NOMO-1 treated with DMSO at 0.1 percent for 48 hours (cell line): ENCODE measurements around the gene C19orf73.
"Not testable (repeated sequence)": the region's sequence is repeated elsewhere in the genome, so short reads cannot be mapped to it uniquely, and the experiment has no call there.

ENCODE experiments used
- DNase-seq: peaks from one replicate; lab custom pipeline; 2025; ENCODE audit not compliant: unreplicated experiment; lab: John Stamatoyannopoulos, UW

Gene C19orf73

DNA sequence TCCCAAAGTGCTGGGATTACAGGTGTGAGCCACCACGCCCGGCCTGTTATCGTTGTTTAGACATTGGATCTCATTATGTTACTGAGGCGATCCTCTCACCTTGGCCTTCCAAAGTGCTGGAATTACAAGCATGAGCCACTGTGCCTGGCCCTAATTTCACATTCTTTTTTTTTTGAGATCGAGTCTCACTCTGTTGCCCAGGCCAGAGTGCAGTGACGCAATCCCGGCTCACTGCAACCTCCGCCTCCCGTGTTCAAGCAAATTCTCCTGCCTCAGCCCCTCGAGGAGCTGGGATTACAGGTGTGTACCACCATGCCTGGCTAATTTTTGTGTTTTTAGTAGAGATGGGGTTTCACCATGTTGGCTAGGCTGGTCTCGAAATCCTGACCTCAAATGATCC, 4.3 kb upstream of the C19orf73 start:
- DNase-seq, result not testable (repeated sequence)

DNA sequence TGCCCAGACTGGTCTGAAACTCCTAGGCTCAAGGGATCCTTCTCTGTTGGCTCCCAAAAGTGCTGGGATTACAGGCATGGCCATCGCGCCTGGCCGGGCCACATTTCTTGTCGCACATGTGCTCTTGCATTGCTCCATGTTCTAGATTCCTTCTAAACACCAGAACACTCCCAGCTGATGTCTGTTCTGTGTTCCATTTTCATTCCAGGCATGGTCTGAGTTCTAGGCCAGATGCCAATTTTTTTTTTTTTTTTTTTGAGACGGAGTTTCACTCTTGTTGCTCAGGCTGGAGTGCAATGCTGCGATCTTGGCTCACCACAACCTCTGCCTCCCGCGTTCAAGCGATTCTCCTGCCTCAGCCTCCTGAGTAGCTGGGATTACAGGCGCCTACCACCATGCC, 2.9 kb upstream of the C19orf73 start:
- DNase-seq, result not testable (repeated sequence)

DNA sequence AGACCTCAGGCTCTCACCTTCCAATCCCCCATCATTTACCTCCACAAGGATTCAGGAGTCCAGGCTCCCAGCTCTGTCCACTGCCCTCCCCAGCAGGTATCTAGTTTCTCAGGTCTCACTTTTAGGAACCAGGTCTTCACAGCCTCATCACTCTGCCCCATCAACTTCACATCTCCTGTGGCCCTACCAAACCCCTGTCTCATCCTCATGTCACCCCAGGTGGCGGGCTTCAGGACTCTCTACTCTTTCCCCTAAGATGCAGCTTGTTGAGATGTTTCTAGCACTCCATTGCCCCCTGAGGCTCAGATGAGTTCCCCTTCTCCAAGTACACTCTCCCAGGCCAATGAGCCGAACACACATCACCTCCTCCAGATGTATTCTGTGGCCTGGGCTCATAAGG, 1.9 kb upstream of the C19orf73 start:
- DNase-seq, result no peak

DNA sequence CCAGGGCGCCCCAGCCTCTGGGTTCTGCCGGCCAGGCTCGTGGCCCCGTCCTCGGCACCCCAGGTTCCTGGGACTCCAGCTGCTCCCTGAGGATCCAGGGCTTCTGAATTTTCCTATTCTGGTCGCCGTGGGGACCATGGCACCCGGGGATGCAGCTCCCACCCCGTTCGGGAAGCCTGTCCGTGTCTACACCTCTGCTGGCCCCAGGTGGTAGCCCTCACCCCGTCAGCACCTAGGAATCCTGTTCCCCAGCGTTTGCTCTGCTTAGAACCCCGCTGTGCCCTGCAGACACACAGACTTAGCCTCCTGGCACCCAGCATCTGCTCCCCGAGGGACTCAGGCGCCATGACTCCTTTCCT, 1.4 kb upstream of the C19orf73 start:
- DNase-seq, result no peak

DNA sequence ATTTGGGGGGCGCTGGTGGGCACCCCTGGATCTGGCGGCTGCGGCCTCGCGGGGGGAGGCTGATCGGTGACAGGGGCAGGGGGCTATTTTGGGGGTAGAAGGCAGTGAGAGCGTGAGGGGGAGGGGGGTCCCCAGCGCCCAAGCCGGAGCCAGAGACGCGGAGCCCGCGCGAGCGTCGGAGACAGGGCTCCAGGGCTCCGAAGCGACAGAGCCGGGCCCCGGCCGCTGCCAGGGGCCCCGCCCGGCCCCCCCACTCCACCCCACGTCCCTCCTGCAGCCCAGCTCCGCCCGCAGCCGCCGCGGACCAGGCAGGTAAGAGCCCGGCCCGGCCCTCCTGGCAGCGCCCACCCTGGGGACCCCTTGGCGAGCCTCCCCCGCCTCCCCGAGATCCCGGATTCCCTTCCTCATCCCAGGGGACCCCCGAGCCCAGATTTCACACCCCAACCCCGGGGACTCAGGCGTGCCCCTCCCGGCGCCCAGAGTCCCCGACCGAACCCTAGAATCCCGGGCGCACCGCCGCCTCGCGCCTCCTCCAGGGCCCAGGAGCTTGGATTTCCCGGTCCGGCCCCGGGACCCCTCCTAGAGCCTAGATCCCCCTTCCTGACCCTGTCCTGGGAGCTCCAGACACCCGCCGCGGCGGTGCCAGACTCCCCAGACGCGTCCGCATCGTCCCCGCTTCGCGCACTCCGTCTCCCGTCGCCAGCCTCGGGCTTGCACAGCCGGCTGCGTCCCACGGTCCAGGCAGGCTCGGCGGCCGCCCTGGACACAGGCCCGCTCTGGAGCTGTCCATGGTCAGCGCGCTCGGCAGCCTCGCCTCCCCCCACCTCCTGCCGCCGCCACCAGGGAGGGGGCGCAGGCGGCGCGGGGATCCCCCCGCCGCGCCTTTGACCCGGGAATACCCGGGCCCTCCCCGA, 725 bp upstream of the C19orf73 start, which contains the start of gene PPFIA3:
PPFIA3 (plus strand) TSS at position 134 of the 914 bp plus-strand sequence. CDS start 8,330 bp downstream, outside the sequence.
- DNase-seq, result no peak

DNA sequence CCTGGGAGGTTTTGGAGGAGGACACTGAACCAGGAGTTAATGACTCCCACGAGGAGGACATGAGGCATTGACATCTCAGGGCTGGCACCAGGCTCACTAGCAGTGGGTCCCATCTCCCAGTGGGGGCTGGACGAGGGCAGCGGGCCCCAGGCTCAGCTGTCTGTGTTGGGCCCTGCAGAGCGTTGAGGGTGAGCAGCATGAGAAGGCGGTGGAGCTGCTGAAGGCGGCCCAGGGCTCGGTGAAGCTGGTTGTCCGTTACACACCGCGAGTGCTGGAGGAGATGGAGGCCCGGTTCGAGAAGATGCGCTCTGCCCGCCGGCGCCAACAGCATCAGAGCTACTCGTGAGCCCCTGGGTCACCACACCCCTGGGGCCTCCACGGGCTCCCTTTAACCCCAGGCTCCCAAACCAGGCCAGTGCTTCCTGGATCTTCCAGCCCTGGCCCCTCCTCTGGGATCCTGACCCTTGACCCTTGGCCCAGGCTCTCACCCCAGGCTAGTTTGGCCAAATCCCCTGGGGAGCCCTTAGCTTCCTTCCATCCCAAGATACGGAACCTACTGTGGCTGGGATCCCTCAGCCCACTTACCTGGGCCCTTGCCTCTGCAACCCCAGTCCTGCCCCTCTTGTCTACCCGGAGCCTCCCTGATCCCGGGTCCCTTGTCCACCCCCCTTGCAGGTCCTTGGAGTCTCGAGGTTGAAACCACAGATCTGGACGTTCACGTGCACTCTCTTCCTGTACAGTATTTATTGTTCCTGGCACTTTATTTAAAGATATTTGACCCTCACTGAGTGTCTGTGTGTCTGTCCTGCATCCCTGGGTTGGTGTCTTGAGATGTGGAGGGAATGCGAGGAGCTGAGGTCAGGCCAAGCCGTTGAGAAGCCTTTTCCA, 1.0 kb downstream of the C19orf73 start:
- DNase-seq, result no peak

DNA sequence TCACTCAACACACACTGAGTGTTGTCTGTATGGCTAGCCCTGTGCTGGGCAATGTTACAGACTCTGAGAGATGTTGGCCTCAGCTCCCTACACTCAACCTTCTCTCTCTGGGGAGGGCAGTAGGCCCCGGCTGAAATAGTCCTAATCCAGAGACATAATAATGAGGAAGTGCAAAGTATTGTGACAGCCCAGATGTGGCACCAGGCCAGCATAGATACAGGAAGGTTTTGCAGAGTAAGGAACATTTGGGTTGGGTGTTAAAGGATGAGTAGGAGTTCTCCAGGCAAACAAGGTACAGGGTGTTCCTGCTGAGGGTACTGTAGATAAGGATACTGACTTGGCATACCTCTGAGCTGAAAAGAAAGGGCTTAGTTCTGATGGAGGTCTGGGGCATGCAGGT, 2.4 kb downstream of the C19orf73 start:
- DNase-seq, result peak; percentile 63

DNA sequence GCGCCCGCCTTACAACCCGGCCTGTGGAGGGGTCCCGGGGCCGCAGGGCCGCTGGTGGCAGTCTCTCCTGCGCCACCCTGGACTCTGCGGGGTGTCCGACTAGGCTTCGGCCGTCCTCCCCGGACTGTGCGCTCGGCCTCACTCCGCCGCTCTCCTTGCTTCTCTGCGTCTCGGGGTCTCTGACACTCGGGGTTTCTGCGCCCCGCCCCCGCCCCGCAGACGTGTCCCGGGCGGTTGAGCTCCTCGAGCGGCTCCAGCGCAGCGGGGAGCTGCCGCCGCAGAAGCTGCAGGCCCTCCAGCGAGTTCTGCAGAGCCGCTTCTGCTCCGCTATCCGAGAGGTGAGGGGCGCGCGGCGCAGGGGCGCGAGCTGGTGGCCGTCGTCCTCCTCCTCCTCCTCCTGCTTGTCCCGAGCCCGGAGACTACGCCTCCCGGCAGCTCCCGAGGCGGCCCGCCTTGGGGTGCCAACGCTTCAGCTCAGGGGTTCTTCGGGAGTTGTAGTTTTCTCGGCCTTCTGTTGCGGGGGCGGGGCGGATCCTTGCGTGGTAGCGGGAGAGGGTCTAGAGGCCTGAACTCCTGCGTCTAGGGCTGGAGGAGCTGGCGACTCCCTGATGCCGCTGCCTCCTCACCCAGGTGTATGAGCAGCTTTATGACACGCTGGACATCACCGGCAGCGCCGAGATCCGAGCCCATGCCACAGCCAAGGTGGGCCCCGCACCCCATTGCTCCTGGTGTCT, 4.1 kb downstream of the C19orf73 start:
- no peak for DNase-seq

DNA sequence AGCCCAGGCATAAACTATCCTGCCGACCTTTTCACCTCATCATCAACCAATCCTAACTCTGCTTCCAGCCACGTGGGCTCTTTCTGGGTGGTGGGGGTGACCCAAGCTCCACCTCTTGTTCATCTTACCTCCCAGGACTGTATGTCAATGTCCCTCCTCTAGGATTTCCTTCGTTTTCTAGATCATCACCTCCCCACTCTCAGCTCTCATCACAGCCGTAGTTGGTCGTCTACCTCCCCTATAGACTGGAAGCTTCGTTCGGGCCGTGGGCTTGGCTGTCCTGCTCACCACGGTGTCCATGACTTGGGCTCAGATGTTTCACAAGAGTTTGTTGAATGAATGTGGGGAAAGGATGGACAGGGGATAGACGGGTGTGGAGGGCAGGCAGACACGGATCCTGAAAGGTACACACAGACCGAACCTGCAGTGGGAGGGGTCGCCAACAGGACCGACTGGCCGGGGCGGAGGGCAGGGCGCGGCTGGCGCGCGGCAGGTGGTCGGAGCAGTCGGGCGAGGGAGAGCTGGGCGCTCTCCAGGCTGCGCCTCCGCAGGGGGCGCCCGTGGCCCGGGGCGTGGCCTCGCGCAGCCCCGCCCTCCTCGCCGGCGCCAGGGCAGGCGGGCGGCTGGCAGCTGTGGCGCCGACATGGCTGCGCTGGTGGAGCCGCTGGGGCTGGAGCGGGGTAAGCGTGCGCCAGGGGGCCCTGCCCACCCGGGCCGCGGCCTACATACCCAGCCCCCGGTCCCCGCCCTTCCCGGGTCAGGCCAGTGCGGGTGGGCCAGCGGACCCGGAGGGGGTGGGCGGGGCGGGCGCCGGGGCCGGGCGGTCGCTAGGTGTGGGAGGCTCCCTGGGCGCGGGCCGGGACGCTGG, 4.9 kb downstream of the C19orf73 start, which contains the start of gene LIN7B:
LIN7B (plus strand) TSS at position 609 of the 868 bp plus-strand sequence; CDS start at position 644, 35 bp downstream.
- DNase-seq, result peak; percentile 64

DNA sequence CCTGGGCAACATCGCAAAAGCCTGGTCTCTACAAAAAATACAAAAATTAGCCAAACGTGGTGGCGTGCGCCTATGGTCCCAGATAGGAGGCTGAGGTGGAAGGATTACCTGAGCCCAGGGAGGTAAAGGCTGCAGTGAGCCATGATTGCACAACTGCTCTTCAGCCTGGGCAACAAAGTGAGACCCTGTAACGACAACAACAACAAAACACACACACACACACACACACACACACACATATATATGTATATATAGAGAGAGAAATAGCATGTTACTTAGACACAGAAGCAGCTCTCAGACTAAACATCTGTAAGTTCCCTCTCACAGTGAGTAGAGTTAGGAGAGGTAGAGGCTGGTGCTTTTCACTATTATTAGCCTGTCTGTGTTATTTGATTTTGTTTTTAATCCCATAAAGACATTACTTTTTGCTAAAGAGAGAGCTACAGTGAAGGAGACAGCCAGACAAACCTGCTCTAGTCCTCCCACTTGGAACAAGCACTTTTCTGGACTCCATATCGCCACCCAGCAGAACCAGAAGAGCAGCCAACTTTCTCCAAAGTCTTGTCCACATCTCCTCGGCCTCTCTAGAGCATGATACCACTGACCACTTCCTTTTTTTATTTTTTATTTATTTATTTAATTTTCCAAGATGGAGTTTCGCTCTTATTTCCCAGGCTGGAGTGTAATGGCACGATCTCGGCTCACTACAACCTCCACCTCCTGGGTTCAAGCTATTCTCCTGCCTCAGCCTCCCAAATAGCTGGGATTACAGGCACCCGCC, 7.5 kb downstream of the C19orf73 start:
- no peak for DNase-seq

DNA sequence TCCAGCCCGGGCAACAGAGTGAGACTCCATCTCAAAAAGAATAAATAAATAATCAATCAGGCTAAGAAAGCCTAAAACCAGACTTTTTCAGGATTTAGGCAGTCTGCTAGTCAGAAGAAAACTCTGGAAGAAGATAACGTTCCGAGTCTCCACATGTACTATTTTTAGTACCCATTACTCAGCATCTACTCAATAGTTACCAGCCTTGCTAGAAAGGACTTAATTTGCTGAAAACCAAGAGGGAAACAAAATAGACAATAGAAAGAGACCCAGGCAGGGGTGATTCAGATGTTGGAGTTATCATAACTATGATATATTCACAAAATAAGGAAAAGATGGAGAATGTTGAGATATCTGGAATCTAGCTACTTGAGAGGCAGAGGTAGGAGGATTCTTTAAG, 8.4 kb downstream of the C19orf73 start:
- DNase-seq, result no peak

DNA sequence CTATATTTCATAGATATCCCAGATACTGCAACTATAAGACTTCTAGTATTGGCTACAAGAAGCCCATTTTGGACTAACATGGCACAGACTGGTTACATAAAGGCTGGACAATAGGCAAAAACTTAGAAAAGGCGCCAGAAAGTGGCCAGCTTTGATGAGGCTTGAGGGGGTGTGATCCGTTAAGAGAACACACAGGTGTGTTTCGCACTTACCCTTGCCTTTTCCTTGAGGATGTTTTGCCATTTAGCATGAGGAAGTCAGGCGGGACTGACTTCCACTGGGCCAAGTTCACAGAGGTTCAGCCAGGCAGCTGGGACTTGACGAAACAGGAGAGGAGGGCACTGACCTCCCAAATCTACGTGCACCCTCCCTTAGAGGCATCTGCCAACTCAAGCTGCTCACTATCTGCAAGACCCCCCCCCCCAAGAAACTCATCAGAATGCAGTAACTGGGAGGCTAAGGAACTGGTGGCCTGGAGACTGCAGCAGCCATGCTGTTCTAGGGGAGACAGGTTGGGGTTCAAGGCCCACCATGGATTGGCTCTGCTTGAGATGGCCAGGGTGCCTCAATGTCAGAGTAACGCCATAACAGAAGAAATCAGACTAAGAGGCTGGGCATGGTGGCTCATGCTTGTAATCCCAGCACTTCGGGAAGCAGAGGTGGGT, 9.2 kb downstream of the C19orf73 start:
- DNase-seq, result no peak

DNA sequence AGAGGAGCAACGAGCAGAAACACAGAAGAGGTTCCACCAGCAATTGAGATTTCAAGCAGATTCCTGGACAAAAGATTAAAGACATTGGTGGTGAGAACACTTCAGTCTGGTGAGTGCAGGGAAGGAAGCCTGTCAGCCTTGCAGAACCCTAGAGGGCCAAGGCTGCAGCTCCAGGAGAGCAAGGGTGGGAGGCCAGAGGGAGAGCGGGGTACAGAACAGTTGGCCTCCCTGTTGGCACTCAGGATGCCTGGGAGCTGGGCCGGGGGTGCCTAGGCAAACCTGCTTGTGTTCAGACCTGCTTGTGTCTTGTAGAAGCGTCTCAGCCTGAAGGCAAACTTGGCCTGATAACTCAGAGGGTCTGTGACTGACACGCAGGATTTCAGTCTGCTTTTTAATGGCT, 9.9 kb downstream of the C19orf73 start:
- no peak for DNase-seq

DNA sequence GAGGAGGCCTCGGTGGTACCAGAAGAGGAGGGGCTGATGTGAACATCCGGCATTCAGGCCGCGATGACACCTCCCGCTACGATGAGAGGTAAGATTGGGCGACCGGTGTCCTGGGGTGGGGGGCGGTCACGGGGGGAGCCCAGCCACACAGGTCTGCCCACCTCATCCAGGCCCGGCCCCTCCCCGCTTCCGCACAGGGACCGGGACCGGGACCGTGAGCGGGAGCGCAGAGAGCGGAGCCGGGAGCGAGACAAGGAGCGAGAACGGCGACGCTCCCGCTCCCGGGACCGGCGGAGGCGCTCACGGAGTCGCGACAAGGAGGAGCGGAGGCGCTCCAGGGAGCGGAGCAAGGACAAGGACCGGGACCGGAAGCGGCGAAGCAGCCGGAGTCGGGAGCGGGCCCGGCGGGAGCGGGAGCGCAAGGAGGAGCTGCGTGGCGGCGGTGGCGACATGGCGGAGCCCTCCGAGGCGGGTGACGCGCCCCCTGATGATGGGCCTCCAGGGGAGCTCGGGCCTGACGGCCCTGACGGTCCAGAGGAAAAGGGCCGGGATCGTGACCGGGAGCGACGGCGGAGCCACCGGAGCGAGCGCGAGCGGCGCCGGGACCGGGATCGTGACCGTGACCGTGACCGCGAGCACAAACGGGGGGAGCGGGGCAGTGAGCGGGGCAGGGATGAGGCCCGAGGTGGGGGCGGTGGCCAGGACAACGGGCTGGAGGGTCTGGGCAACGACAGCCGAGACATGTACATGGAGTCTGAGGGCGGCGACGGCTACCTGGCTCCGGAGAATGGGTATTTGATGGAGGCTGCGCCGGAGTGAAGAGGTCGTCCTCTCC, 11.1 kb downstream of the C19orf73 start:
- no peak for DNase-seq

DNA sequence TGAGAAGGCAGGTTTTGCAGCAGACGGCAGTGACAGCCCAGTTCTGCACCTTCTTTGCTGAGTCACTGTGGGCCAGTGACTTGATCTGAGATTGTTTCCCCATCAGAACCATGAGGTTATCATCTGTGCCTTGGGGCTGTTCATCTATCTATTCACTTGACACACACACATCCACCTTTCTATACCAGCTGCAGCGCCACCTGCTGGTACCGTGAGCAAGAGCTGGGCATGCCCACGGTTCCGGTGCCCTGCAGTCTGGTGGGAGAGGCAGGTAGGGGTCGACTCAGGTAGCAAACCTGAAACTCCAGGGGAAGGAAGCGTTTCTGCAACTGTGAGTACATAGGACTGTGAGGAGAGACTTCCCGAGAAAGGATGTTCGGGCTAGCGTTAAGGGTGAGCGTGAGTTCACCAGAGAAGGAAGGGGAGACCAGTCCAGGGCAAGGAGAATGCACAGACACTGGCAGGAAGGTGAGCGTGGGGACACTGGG, 12.3 kb downstream of the C19orf73 start:
- peak; percentile 37 for DNase-seq

DNA sequence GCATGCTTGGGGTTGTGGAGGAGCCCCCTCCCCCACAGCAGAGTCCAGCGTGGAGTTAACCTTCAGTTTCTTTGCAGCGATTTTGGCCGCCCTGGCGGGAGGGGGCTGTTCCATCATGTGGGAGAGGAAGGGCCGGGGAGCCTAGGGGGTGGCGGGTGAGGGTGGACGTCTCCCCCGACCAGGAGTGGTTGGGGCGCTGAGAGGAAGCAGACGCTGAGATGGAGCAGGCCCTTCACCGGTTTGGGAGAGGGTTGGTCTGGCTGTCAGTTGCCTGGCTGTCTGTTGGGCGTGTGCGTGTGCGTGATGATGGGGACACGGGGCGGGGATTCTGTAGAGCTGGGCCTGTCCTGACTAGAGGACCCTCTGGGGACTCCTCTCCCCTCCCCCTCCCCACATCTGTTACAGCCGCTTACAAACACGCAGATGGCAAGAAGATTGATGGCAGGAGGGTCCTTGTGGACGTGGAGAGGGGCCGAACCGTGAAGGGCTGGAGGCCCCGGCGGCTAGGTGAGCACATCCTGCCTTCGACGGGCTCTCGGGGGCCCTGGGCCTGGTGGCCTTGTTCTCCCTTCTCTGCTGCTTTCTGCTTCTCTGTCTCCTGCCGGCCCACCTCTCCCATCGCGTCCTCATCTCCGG, 14.6 kb downstream of the C19orf73 start:
- no peak for DNase-seq
